HepG2 (cell line): ENCODE data around the gene MLH1. TPM values are rescaled to one million over a fixed set of nuclear protein-coding genes. Genes with fewer than 3 reads are reported as not detected.

Source experiments
- ERF ChIP-seq: IDR thresholded peaks from 2 replicates; pipeline ENCODE4 v1.6.1; 2018; ENCODE audit warnings: missing biosample characterization, missing genetic modification reagents
- GTF2F1 ChIP-seq: fragments of 150-350 bp; IDR thresholded peaks from 2 replicates; pipeline ENCODE4 v1.6.1; 2014; ENCODE audit warnings: low read length
- IRF9 ChIP-seq: sonication (generic); formaldehyde crosslinking; IDR thresholded peaks from 2 replicates; pipeline ENCODE4 v1.8.0; 2022; ENCODE audit warnings: missing genetic modification reagents, mild to moderate bottlenecking, borderline replicate concordance
- MEF2D ChIP-seq: sonication (generic); formaldehyde crosslinking; IDR thresholded peaks from 2 replicates; pipeline ENCODE4 v1.5.1; 2020; ENCODE audit warnings: mild to moderate bottlenecking, missing genetic modification reagents
- NR2F6 ChIP-seq, 2 experiments: IDR thresholded peaks; 2 replicates each; pipeline ENCODE4 v1.6.1; 2016; ENCODE audit warnings: antibody characterized with exemption in 1 of 2, mild to moderate bottlenecking in 1 of 2
- RCOR2 ChIP-seq: IDR thresholded peaks from 2 replicates; pipeline ENCODE4 v1.6.1; 2016; ENCODE audit warnings: missing biosample characterization, missing genetic modification reagents
- RFXAP ChIP-seq: sonication (generic); formaldehyde crosslinking; IDR thresholded peaks from 2 replicates; pipeline ENCODE4 v1.4.0; 2020; ENCODE audit warnings: missing genetic modification reagents, borderline replicate concordance
- TCF7 ChIP-seq: sonication (generic); IDR thresholded peaks from 2 replicates; pipeline ENCODE4 v1.6.1; 2016; ENCODE audit warnings: antibody characterized with exemption, low read depth
- THAP9 ChIP-seq: sonication (generic); formaldehyde crosslinking; IDR thresholded peaks from 2 replicates; pipeline ENCODE4; 2020; ENCODE audit warnings: missing genetic modification reagents, mild to moderate bottlenecking, borderline replicate concordance
- U2AF1 ChIP-seq: fragments of 200-400 bp; formaldehyde crosslinking; optimal IDR thresholded peaks from 2 replicates; pipeline ENCODE3; 2017; ENCODE audit warnings: mild to moderate bottlenecking, low read depth, low read length
- ZNF253 ChIP-seq: sonication (generic); formaldehyde crosslinking; IDR thresholded peaks from 2 replicates; pipeline ENCODE4 v1.8.0; 2022; ENCODE audit warnings: mild to moderate bottlenecking, missing genetic modification reagents, borderline replicate concordance
- ZNF543 ChIP-seq: sonication (generic); formaldehyde crosslinking; IDR thresholded peaks from 2 replicates; pipeline ENCODE4 v1.4.0; 2020; ENCODE audit warnings: mild to moderate bottlenecking, missing genetic modification reagents
- ZNF563 ChIP-seq: sonication (generic); formaldehyde crosslinking; IDR thresholded peaks from 2 replicates; pipeline ENCODE4 v1.8.0; 2022; ENCODE audit warnings: mild to moderate bottlenecking, moderate library complexity, missing genetic modification reagents
- ZNF746 ChIP-seq: sonication (generic); formaldehyde crosslinking; IDR thresholded peaks from 2 replicates; pipeline ENCODE4 v1.8.0; 2022; ENCODE audit warnings: mild to moderate bottlenecking, missing genetic modification reagents
- ZNF768 ChIP-seq: sonication (generic); formaldehyde crosslinking; IDR thresholded peaks from 2 replicates; pipeline ENCODE4 v1.4.0; 2020; ENCODE audit warnings: missing genetic modification reagents
- polyA plus RNA-seq, 8 experiments: library from polyadenylated mRNA; depleted of rRNA in 3 of 8; stranded (reverse) in 7 of 8; unstranded in 1 of 8; fragments of >200 nt; fragmentation: Illumina TruSeq in 4 of 8; extraction: Trizol in 4 of 8; gene quantifications; 2 replicates each; pipeline versions ENCODE4 v1.2.1 to v1.2.3, GENCODE V29; 2011 to 2016; ENCODE audit warnings: low read depth in 4 of 8, missing spikeins in 1 of 8, mixed read lengths in 1 of 8; ENCODE audit not compliant: insufficient read depth in 1 of 8
- total RNA-seq, 5 experiments: library from RNA; depleted of rRNA; stranded (reverse); fragments of >200 nt; fragmentation: Illumina TruSeq; extraction: Trizol; gene quantifications; 2 replicates each; pipeline ENCODE4 v1.2.3, GENCODE V29; 2016; ENCODE audit warnings: low read depth in 1 of 5
- TF ChIP-seq, protein P1 (sequence below): sonication (generic); formaldehyde crosslinking; IDR thresholded peaks from 2 replicates; pipeline ENCODE4 v1.8.0; 2022; ENCODE audit warnings: mild to moderate bottlenecking, missing genetic modification reagents, moderate library complexity
- TF ChIP-seq, protein P2 (sequence below): sonication (generic); formaldehyde crosslinking; IDR thresholded peaks from one replicate; pipeline ENCODE4 v1.5.1; 2020; ENCODE audit warnings: mild to moderate bottlenecking, missing genetic modification reagents; ENCODE audit errors: not compliant biosample characterization

MLH1 gene
- total and polyA plus RNA-seq, 2 of the 13 experiments (the other 11 are each of a cell fraction or from before 2014, with no cell fraction given) = 29.5 to 70.8 TPM

GRCh38 chr3:36992806-36993325 is 452 bp upstream of the MLH1 start, which contains the start of gene EPM2AIP1 (continued):
- TF ChIP-seq RFXAP (CRISPR knock-in tag) (no peak), ZNF746 (CRISPR knock-in tag) (no peak), MEF2D (CRISPR knock-in tag) (peak; percentile 66), ERF (CRISPR knock-in tag) (peak; percentile 76), ZNF543 (CRISPR knock-in tag) (no peak), TCF7 (no peak), ZNF768 (CRISPR knock-in tag) (peak; percentile 70; the same call in 1 of the 2 replicates), RCOR2 (CRISPR knock-in tag) (no peak), GTF2F1 (peak; percentile 65; the same call in 1 of the 2 replicates), U2AF1 (no peak), IRF9 (CRISPR knock-in tag) (peak; percentile 20; the same call in 1 of the 2 replicates), ZNF563 (CRISPR knock-in tag) (peak; percentile 75; the same call in 1 of the 2 replicates), NR2F6 (IDR thresholded peaks at IDR 0.05) (no peak), NR2F6 (CRISPR knock-in tag; IDR thresholded peaks at IDR 0.05) (0 out of 2 replicates have a peak, but pooled peaks have one; percentile 15), THAP9 (no peak), ZNF253 (CRISPR knock-in tag) (0 out of 2 replicates have a peak, but pooled peaks have one; percentile 54)
- TF ChIP-seq, protein P1, sequence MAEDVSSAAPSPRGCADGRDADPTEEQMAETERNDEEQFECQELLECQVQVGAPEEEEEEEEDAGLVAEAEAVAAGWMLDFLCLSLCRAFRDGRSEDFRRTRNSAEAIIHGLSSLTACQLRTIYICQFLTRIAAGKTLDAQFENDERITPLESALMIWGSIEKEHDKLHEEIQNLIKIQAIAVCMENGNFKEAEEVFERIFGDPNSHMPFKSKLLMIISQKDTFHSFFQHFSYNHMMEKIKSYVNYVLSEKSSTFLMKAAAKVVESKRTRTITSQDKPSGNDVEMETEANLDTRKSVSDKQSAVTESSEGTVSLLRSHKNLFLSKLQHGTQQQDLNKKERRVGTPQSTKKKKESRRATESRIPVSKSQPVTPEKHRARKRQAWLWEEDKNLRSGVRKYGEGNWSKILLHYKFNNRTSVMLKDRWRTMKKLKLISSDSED (CRISPR knock-in tag) = no peak
- TF ChIP-seq, protein P2, sequence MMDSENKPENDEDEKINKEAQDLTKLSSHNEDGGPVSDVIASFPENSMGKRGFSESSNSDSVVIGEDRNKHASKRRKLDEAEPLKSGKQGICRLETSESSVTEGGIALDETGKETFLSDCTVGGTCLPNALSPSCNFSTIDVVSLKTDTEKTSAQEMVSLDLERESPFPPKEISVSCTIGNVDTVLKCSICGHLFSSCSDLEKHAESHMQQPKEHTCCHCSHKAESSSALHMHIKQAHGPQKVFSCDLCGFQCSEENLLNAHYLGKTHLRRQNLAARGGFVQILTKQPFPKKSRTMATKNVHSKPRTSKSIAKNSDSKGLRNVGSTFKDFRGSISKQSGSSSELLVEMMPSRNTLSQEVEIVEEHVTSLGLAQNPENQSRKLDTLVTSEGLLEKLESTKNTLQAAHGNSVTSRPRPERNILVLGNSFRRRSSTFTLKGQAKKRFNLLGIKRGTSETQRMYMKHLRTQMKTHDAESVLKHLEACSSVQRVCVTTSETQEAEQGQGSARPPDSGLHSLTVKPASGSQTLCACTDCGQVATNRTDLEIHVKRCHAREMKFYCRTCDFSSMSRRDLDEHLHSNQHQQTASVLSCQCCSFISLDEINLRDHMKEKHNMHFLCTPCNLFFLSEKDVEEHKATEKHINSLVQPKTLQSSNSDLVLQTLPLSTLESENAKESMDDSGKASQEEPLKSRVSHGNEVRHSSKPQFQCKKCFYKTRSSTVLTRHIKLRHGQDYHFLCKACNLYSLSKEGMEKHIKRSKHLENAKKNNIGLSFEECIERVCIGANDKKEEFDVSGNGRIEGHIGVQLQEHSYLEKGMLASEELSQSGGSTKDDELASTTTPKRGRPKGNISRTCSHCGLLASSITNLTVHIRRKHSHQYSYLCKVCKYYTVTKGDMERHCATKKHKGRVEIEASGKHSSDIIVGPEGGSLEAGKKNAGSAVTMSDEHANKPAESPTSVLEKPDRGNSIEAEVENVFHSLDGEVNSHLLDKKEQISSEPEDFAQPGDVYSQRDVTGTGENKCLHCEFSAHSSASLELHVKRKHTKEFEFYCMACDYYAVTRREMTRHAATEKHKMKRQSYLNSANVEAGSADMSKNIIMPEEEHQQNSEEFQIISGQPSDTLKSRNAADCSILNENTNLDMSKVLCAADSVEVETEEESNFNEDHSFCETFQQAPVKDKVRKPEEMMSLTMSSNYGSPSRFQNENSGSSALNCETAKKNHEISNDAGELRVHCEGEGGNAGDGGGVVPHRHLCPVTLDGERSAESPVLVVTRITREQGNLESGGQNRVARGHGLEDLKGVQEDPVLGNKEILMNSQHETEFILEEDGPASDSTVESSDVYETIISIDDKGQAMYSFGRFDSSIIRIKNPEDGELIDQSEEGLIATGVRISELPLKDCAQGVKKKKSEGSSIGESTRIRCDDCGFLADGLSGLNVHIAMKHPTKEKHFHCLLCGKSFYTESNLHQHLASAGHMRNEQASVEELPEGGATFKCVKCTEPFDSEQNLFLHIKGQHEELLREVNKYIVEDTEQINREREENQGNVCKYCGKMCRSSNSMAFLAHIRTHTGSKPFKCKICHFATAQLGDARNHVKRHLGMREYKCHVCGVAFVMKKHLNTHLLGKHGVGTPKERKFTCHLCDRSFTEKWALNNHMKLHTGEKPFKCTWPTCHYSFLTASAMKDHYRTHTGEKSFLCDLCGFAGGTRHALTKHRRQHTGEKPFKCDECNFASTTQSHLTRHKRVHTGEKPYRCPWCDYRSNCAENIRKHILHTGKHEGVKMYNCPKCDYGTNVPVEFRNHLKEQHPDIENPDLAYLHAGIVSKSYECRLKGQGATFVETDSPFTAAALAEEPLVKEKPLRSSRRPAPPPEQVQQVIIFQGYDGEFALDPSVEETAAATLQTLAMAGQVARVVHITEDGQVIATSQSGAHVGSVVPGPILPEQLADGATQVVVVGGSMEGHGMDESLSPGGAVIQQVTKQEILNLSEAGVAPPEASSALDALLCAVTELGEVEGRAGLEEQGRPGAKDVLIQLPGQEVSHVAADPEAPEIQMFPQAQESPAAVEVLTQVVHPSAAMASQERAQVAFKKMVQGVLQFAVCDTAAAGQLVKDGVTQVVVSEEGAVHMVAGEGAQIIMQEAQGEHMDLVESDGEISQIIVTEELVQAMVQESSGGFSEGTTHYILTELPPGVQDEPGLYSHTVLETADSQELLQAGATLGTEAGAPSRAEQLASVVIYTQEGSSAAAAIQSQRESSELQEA = peak; percentile 84
